Common myeloid progenitor, CD34-positive (primary cell): ENCODE data around the gene LACTBL1.

Experiments
- CTCF ChIA-PET: fragments of 350-600 bp; sonication (Branson Sonifier 250); formaldehyde crosslinking; loops from one replicate; lab custom pipeline; 2021; ENCODE audit warnings: antibody characterized with exemption; lab: Charles Lee
- POLR2A ChIA-PET: fragments of 350-600 bp; sonication (Branson Sonifier 250); formaldehyde crosslinking; loops from one replicate; lab custom pipeline; 2021; ENCODE audit warnings: antibody characterized with exemption; lab: Charles Lee
- DNase-seq, 3 donors: peaks; one replicate each; pipeline versions ENCODE4 v3.0.0 to v3.0.0-alpha.2; 2013
- H3K27ac ChIP-seq, 2 experiments: 1 replicate in 1 of 2; 2 replicates in 1 of 2; pipeline ENCODE4 v1.7.0; 2013; ENCODE audit warnings: inconsistent platforms in 2 of 2, low read length in 2 of 2, mild to moderate bottlenecking in 2 of 2, low read depth in 1 of 2, moderate library complexity in 1 of 2; ENCODE audit not compliant: severe bottlenecking in 2 of 2, insufficient read depth in 1 of 2, poor library complexity in 1 of 2
- H3K27me3 ChIP-seq, 5 experiments: replicated peaks in 2 of 5; 1 replicate in 3 of 5; 2 replicates in 2 of 5; pipeline versions ENCODE4 v1.6.1 to v1.7.0; 2013; ENCODE audit warnings: low read length in 4 of 5, mild to moderate bottlenecking in 2 of 5, moderate library complexity in 2 of 5, inconsistent platforms in 1 of 5; ENCODE audit not compliant: insufficient read depth in 5 of 5, control insufficient read depth in 4 of 5
- H3K36me3 ChIP-seq, 4 experiments: 1 replicate in 2 of 4; 2 replicates in 2 of 4; pipeline versions ENCODE4 v1.6.1 to v1.7.0; 2013; ENCODE audit warnings: low read length in 3 of 4, control low read depth in 1 of 4, mild to moderate bottlenecking in 1 of 4; ENCODE audit not compliant: control insufficient read depth in 4 of 4, insufficient read depth in 4 of 4
- H3K4me1 ChIP-seq, 4 experiments: 1 replicate in 3 of 4; 2 replicates in 1 of 4; pipeline versions ENCODE4 v1.6.1 to v1.7.1; 2013; ENCODE audit warnings: low read length in 3 of 4, mild to moderate bottlenecking in 3 of 4, control low read depth in 1 of 4, inconsistent platforms in 1 of 4, moderate library complexity in 1 of 4; ENCODE audit not compliant: control insufficient read depth in 4 of 4, insufficient read depth in 4 of 4; ENCODE audit errors: control extremely low read depth in 1 of 4
- H3K4me3 ChIP-seq, 7 experiments: 1 replicate in 4 of 7; 2 replicates in 3 of 7; pipeline versions ENCODE4 v1.5.1 to v1.7.0; 2013; ENCODE audit warnings: mild to moderate bottlenecking in 7 of 7, low read length in 6 of 7, moderate library complexity in 6 of 7, inconsistent platforms in 2 of 7, low read depth in 2 of 7, control low read depth in 1 of 7; ENCODE audit not compliant: insufficient read depth in 4 of 7, control insufficient read depth in 1 of 7; ENCODE audit errors: extremely low read depth in 1 of 7
- H3K9me3 ChIP-seq, 5 experiments: 1 replicate in 4 of 5; 2 replicates in 1 of 5; pipeline versions ENCODE4 v1.6.1 to v1.7.1; 2013; ENCODE audit warnings: low read length in 4 of 5, mild to moderate bottlenecking in 2 of 5, inconsistent platforms in 1 of 5, low read depth in 1 of 5, moderate library complexity in 1 of 5; ENCODE audit not compliant: control insufficient read depth in 4 of 5, insufficient read depth in 2 of 5; ENCODE audit errors: control extremely low read depth in 1 of 5
- WGBS: methylation state at CpG from one replicate; pipeline ENCODE4 v1.1.5; 2013; ENCODE audit not compliant: insufficient coverage; 5-methylcytosine and 5-hydroxymethylcytosine counted together

LACTBL1 gene

GRCh38 chr1:22970096-22970495 lies 2.6 kb downstream of the LACTBL1 start:
- Histone ChIP-seq H3K9me3 (peaks cover 0 to 8% (median 3%) of the 10 kb centered on the region in 5 experiments), H3K27ac (no peak overlapping the region), H3K4me3 (no peak overlapping the region), H3K4me1 (no peaks in the 10 kb centered on the region), H3K27me3 (peaks cover 6 to 47% (median 13%) of the 10 kb centered on the region in 5 experiments), H3K36me3 (no peaks in the 10 kb centered on the region)
- ChIA-PET CTCF (interaction anchor here (1.5 kb wide), 1 partner anchor 9 kb away, joined by 4 read pairs; no protein-coding TSS in a partner anchor), POLR2A (no interaction called here)
- 100% methylated on average over 2 of the region's 2 CpGs for WGBS
- no peak for DNase-seq

DNA sequence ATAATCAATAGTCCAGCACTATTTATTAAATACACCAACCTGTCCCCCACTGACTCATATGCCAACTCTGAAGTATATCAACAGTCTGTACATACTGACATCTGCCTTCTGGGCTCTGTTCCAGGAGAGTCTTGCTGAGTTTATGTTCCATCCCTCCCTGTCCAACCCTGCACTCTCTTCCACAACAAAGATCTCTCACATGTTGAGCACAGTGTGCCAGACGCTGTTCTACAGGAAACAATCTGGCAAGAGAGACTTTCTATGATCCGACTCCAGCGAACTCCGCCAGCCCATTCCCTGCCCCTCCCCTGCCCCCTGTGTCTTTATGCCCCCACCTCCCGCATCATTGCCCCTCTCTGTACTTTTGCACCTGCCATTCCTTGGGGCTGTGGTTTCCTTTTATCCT lies 3.4 kb downstream of the LACTBL1 start:
- WGBS, result 16% methylated on average over 5 of the region's 5 CpGs
- H3K27ac ChIP-seq, result no peak overlapping the region
- ChIA-PET CTCF (no interaction called here), POLR2A (no interaction called here)
- H3K9me3 ChIP-seq, result peaks cover 0 to 8% (median 3%) of the 10 kb centered on the region in 5 experiments
- no peak overlapping the region for H3K4me3 ChIP-seq
- DNase-seq, result peak in 2 of 3 donors; percentile 21 to 36
- H3K36me3 ChIP-seq, result no peaks in the 10 kb centered on the region
- H3K4me1 ChIP-seq, result peaks cover 0 to 1% (median 0%) of the 10 kb centered on the region in 4 experiments
- peaks cover 6 to 48% (median 13%) of the 10 kb centered on the region in 5 experiments for H3K27me3 ChIP-seq

DNA sequence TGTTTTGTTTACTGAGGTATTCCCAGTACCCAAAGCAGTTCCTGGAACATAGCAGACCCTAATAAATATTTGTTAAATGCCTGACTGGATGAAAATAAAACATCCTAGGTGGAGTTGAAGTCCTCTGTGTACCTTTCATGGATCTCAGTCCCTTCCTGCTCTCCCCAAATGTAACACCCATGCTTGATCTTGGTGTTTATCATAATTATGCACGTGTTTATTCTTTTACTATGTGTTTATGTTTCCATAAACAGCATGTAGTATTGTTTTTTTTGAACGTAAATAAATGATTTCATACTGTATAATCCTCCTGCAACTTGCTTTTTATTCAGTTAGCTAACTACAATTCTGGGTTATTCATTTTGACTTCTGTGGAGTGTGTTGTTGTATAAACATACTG lies 4.8 kb downstream of the LACTBL1 start:
- H3K4me3 ChIP-seq, result no peak overlapping the region
- peaks cover 0 to 8% (median 3%) of the 10 kb centered on the region in 5 experiments for H3K9me3 ChIP-seq
- no peaks in the 10 kb centered on the region for H3K36me3 ChIP-seq
- WGBS, result no CpG with 5 or more reads among the region's 2 CpGs
- POLR2A ChIA-PET, result no interaction called here
- no peak overlapping the region for H3K27ac ChIP-seq
- peaks cover 6 to 47% (median 13%) of the 10 kb centered on the region in 5 experiments for H3K27me3 ChIP-seq
- no peak for DNase-seq
- CTCF ChIA-PET, result no interaction called here
- H3K4me1 ChIP-seq, result peaks cover 0 to 4% (median 0%) of the 10 kb centered on the region in 4 experiments

GRCh38 chr1:22966309-22966708 lies 6.4 kb downstream of the LACTBL1 start:
- no peak overlapping the region for H3K4me3 ChIP-seq
- no peak for DNase-seq
- no peak overlapping the region for H3K27ac ChIP-seq
- POLR2A ChIA-PET, result no interaction called here
- H3K27me3 ChIP-seq, result peaks cover 6 to 41% (median 11%) of the 10 kb centered on the region in 5 experiments
- 84% methylated on average over 4 of the region's 5 CpGs for WGBS
- peaks cover 0 to 4% (median 0%) of the 10 kb centered on the region in 4 experiments for H3K4me1 ChIP-seq
- H3K36me3 ChIP-seq, result no peaks in the 10 kb centered on the region
- CTCF ChIA-PET, result interaction anchor here (2.5 kb wide), 1 partner anchor 9 kb away, joined by 9 read pairs; no protein-coding TSS in a partner anchor
- H3K9me3 ChIP-seq, result peaks cover 0 to 8% (median 3%) of the 10 kb centered on the region in 5 experiments

DNA sequence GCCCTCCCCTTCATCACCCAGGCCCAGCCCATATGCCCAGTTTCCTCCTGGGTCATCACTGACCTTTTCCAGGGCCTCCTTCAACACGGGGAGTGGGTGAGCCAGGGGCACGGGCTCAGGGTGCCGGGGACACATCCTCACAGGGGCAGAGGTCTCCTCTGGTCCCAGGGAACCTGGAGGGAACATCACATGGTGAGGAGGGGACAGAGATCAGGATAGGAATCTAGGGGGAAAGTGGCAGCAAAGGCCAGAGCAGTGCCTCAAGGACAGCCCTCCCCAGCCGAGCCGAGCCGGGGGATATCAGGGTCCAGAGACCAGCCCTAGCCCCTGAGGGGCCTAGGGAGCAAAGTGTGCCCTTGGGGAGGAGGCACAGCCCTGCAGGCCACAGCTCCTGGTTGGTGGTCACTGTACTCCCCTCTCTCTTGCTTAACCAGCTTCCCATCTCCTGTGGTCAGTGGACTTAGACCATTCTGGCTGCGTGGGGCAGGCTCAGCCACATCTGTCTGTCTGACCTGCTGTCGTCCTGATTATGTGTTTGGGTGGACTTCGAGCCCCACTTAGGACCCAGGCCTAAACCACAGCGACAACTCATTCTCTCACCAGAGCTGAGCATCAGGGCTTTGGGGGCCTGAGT lies 9.5 kb downstream of the LACTBL1 start:
- peaks cover 0 to 15% (median 3%) of the 10 kb centered on the region in 5 experiments for H3K27me3 ChIP-seq
- CTCF ChIA-PET, result interaction anchor here (1.0 to 2.1 kb wide), 2 partner anchors 10 to 215 kb away, joined by 3 to 9 read pairs; partner anchors contain the start of gene LACTBL1
- H3K9me3 ChIP-seq, result peaks cover 0 to 8% (median 3%) of the 10 kb centered on the region in 5 experiments
- no peak for DNase-seq
- H3K4me1 ChIP-seq, result peaks cover 0 to 4% (median 0%) of the 10 kb centered on the region in 4 experiments
- POLR2A ChIA-PET, result no interaction called here
- 92% methylated on average over 8 of the region's 10 CpGs for WGBS
- H3K36me3 ChIP-seq, result no peaks in the 10 kb centered on the region
- H3K4me3 ChIP-seq, result no peak overlapping the region
- no peak overlapping the region for H3K27ac ChIP-seq

DNA sequence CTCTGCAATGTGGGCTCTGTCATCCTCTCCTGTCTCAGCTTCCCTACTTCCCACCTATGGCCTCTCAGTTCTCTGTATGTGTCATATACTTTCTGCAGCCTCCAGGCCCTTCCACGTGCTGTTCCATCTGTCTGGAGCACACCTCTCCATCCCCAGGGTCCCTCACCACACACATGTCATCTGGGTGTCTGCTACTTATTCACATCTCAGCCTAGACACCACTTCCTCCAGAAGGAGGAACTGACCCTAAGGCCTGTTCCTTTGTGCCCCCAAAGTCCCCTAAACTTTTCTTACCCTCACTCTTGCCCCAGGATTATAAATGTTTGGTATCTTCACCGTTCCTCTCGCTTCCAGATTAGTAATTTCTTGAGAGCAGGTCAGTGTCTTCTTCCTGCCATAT lies 10.1 kb downstream of the LACTBL1 start:
- H3K27me3 ChIP-seq, result peaks cover 0 to 11% (median under 1%) of the 10 kb centered on the region in 5 experiments
- no peaks in the 10 kb centered on the region for H3K36me3 ChIP-seq
- no peak for DNase-seq
- peaks cover 0 to 4% (median 0%) of the 10 kb centered on the region in 4 experiments for H3K4me1 ChIP-seq
- no peak overlapping the region for H3K4me3 ChIP-seq
- H3K9me3 ChIP-seq, result peaks cover 0 to 8% (median 3%) of the 10 kb centered on the region in 5 experiments
- WGBS, result no CpG with 5 or more reads among the region's 3 CpGs
- ChIA-PET POLR2A (no interaction called here), CTCF (no interaction called here)
- no peak overlapping the region for H3K27ac ChIP-seq
